ENCODE measurements around the gene SORCS3.

SORCS3 gene

GRCh38 chr10:105269689-105270088, 628.6 kb downstream of the SORCS3 start:
- Histone ChIP-seq H3K4me3 (IDR thresholded peaks at IDR 0.05; ENCODE audit: insufficient read depth, low read depth, low read length) (no peak overlapping the region), H3K9ac (no peak overlapping the region), H3K79me2 (ENCODE audit: insufficient read depth, low read depth) (no peaks in the 10 kb centered on the region), H3K4me1 (ENCODE audit: low read depth, poor library complexity, severe bottlenecking) (no peaks in the 10 kb centered on the region), H2AFZ (ENCODE audit: low read depth) (no peak overlapping the region), H3K36me3 (ENCODE audit: insufficient read depth) (no peaks in the 10 kb centered on the region), H3K27me3 (ENCODE audit: insufficient read depth, low read depth) (no peaks in the 10 kb centered on the region), H4K20me1 (ENCODE audit: insufficient read depth) (no peaks in the 10 kb centered on the region), H3K4me2 (no peak overlapping the region), H3K27ac (no peak overlapping the region)
- TF ChIP-seq CTCF (conservative IDR thresholded peaks at IDR 0.05; ENCODE audit: low read depth, low read length): no peak

- Histone ChIP-seq H3K36me3 (ENCODE audit: insufficient read depth) (no peaks in the 10 kb centered on the region), H3K4me1 (ENCODE audit: low read depth, poor library complexity, severe bottlenecking) (no peaks in the 10 kb centered on the region), H2AFZ (ENCODE audit: low read depth) (no peak overlapping the region), H3K4me3 (IDR thresholded peaks at IDR 0.05; ENCODE audit: insufficient read depth, low read depth, low read length) (no peak overlapping the region), H3K79me2 (ENCODE audit: insufficient read depth, low read depth) (no peaks in the 10 kb centered on the region), H3K9ac (no peak overlapping the region), H3K4me2 (no peak overlapping the region), H4K20me1 (ENCODE audit: insufficient read depth) (no peaks in the 10 kb centered on the region), H3K27ac (no peak overlapping the region), H3K27me3 (ENCODE audit: insufficient read depth, low read depth) (no peaks in the 10 kb centered on the region)
- no peak for TF ChIP-seq CTCF (conservative IDR thresholded peaks at IDR 0.05; ENCODE audit: low read depth, low read length)
Observed at GRCh38 chr10:105274556-105275070, 633.5 kb downstream of the SORCS3 start.

- Histone ChIP-seq H2AFZ (ENCODE audit: low read depth) (no peak overlapping the region), H3K79me2 (ENCODE audit: insufficient read depth, low read depth) (no peaks in the 10 kb centered on the region), H3K27me3 (ENCODE audit: insufficient read depth, low read depth) (no peaks in the 10 kb centered on the region)
Observed at GRCh38 chr10:105278439-105278838, 637.3 kb downstream of the SORCS3 start.

GRCh38 chr10:105279101-105279500, 638.0 kb downstream of the SORCS3 start:
- H4K20me1 ChIP-seq (ENCODE audit: insufficient read depth): no peaks in the 10 kb centered on the region
- no peak overlapping the region for H2AFZ ChIP-seq (ENCODE audit: low read depth)
- H3K27ac ChIP-seq: no peak overlapping the region
- no peaks in the 10 kb centered on the region for H3K79me2 ChIP-seq (ENCODE audit: insufficient read depth, low read depth)
- no peak for TF ChIP-seq CTCF (conservative IDR thresholded peaks at IDR 0.05; ENCODE audit: low read depth, low read length)
- H3K4me1 ChIP-seq (ENCODE audit: low read depth, poor library complexity, severe bottlenecking): no peaks in the 10 kb centered on the region
- no peak overlapping the region for H3K4me3 ChIP-seq (IDR thresholded peaks at IDR 0.05; ENCODE audit: insufficient read depth, low read depth, low read length)
- H3K36me3 ChIP-seq (ENCODE audit: insufficient read depth): no peaks in the 10 kb centered on the region
- H3K27me3 ChIP-seq (ENCODE audit: insufficient read depth, low read depth): no peaks in the 10 kb centered on the region
- H3K9ac ChIP-seq: no peak overlapping the region
- H3K4me2 ChIP-seq: no peak overlapping the region

More at GRCh38 chr10:105278439-105278838, 637.3 kb downstream of the SORCS3 start:
- Histone ChIP-seq H3K4me3 (IDR thresholded peaks at IDR 0.05; ENCODE audit: insufficient read depth, low read depth, low read length) (no peak overlapping the region), H4K20me1 (ENCODE audit: insufficient read depth) (no peaks in the 10 kb centered on the region), H3K4me2 (no peak overlapping the region), H3K27ac (no peak overlapping the region), H3K36me3 (ENCODE audit: insufficient read depth) (no peaks in the 10 kb centered on the region), H3K9ac (no peak overlapping the region), H3K4me1 (ENCODE audit: low read depth, poor library complexity, severe bottlenecking) (no peaks in the 10 kb centered on the region)
- no peak for TF ChIP-seq CTCF (conservative IDR thresholded peaks at IDR 0.05; ENCODE audit: low read depth, low read length)
